OCI-LY7 (cell line): Measurements from ENCODE around the gene ANKLE1. TPM values are rescaled to one million over a fixed set of nuclear protein-coding genes. Genes with fewer than 3 reads are reported as not detected.

Source experiments
- BruUV-seq: library from RNA; stranded (reverse); fragments of 400-500 nt; replicated peaks from 2 replicates; lab custom pipeline; 2021; lab: Mats Ljungman, UMichigan
- CTCF ChIA-PET: fragments of 300-600 bp; sonication (Branson Sonifier 250); formaldehyde crosslinking; loops from one replicate; lab custom pipeline; 2022; ENCODE audit warnings: antibody characterized with exemption; ENCODE audit not compliant: unreplicated experiment; lab: Charles Lee
- POLR2A ChIA-PET: fragments of 300-600 bp; sonication (Branson Sonifier 250); formaldehyde crosslinking; loops from one replicate; lab custom pipeline; 2022; ENCODE audit warnings: antibody characterized with exemption; lab: Charles Lee
- DNase-seq: peaks from one replicate; pipeline ENCODE4 v3.0.0-alpha.2; 2015; ENCODE audit warnings: low spot score
- H2AFZ ChIP-seq: fragments of 200-600 bp; sonication (generic), shearing (Covaris generic); 2 replicates; pipeline ENCODE4 v1.6.1; 2014; ENCODE audit warnings: mild to moderate bottlenecking, antibody characterized with exemption, low read length, moderate library complexity
- H3K27ac ChIP-seq: fragments of 200-600 bp; sonication (generic); 2 replicates; pipeline ENCODE4 v1.5.1; 2014; ENCODE audit warnings: mixed run types, low read depth, mild to moderate bottlenecking, moderate library complexity, low read length, inconsistent platforms; ENCODE audit not compliant: poor library complexity, severe bottlenecking
- H3K36me3 ChIP-seq: fragments of 200-600 bp; sonication (generic); 2 replicates; pipeline ENCODE4 v1.6.1; 2014; ENCODE audit warnings: mild to moderate bottlenecking, antibody characterized with exemption, low read length, moderate library complexity, mixed read lengths; ENCODE audit not compliant: insufficient read depth
- H3K4me1 ChIP-seq: fragments of 200-600 bp; sonication (generic); 2 replicates; pipeline ENCODE4 v1.5.1; 2014; ENCODE audit warnings: mild to moderate bottlenecking, low read length; ENCODE audit not compliant: insufficient read depth, poor library complexity, severe bottlenecking
- H3K4me2 ChIP-seq: fragments of 200-600 bp; sonication (generic); 2 replicates; pipeline ENCODE4 v1.6.1; 2014; ENCODE audit warnings: mild to moderate bottlenecking, low read length
- H3K4me3 ChIP-seq: fragments of 200-600 bp; sonication (generic); 2 replicates; pipeline ENCODE4 v1.5.1; 2014; ENCODE audit warnings: mild to moderate bottlenecking, low read depth, low read length; ENCODE audit not compliant: poor library complexity, severe bottlenecking
- H3K79me2 ChIP-seq: fragments of 200-600 bp; sonication (generic); 2 replicates; pipeline ENCODE4 v1.6.1; 2016; ENCODE audit warnings: low read depth, mild to moderate bottlenecking, low read length, moderate library complexity, mixed read lengths; ENCODE audit not compliant: insufficient read depth
- H3K9me2 ChIP-seq: fragments of 200-600 bp; sonication (generic); 2 replicates; pipeline ENCODE4 v1.6.1; 2016; ENCODE audit warnings: mild to moderate bottlenecking, low read length, mixed read lengths; ENCODE audit not compliant: insufficient read depth
- H3K9me3 ChIP-seq: fragments of 200-600 bp; sonication (generic); 2 replicates; pipeline ENCODE4 v1.6.1; 2014; ENCODE audit warnings: mild to moderate bottlenecking, mixed run types, low read length, mixed read lengths
- H4K20me1 ChIP-seq: fragments of 200-600 bp; sonication (generic); 2 replicates; pipeline ENCODE4 v1.6.1; 2014; ENCODE audit warnings: mild to moderate bottlenecking, antibody characterized with exemption, low read length, moderate library complexity, mixed read lengths; ENCODE audit not compliant: insufficient read depth
- CTCF ChIP-seq: fragments of 200-600 bp; sonication (generic); conservative IDR thresholded peaks from 2 replicates; pipeline ENCODE4 v1.5.1; 2014; ENCODE audit warnings: mild to moderate bottlenecking, antibody characterized with exemption, low read length, moderate library complexity, mixed read lengths
- EZH2phosphoT487 ChIP-seq: fragments of 200-600 bp; sonication (generic); IDR thresholded peaks from 2 replicates; pipeline ENCODE4 v1.6.1; 2018; ENCODE audit warnings: low read depth, borderline replicate concordance, mild to moderate bottlenecking, mixed run types, antibody characterized with exemption, low read length, moderate library complexity, mixed read lengths
- intact Hi-C: fragments of 100-400 bp; cut with micrococcal nuclease; formaldehyde crosslinking; loops from one replicate; pipeline ENCODE4 v1.10.0; 2022; ENCODE audit not compliant: unreplicated experiment
- total RNA-seq, 2 experiments: library from RNA; depleted of rRNA in 1 of 2; stranded (reverse); fragments of >200 nt in 1 of 2; shearing (Covaris generic) in 1 of 2; gene quantifications; 2 replicates each; pipeline ENCODE4 v1.2.3, GENCODE V29; 2014 to 2022

Gene ANKLE1
- total RNA-seq, 2 experiments from 2014 or later: 45.1 to 59.4 TPM

- Histone ChIP-seq H2AFZ (no peak overlapping the region), H4K20me1 (no peaks in the 10 kb centered on the region), H3K4me1 (peaks cover 21% of the 10 kb centered on the region), H3K4me2 (no peak overlapping the region), H3K36me3 (peaks cover 24% of the 10 kb centered on the region), H3K27ac (no peak overlapping the region), H3K9me3 (no peaks in the 10 kb centered on the region), H3K9me2 (no peaks in the 10 kb centered on the region), H3K79me2 (peaks cover 8% of the 10 kb centered on the region; the same call in 1 of the 2 replicates), H3K4me3 (no peak overlapping the region)
- no peak for TF ChIP-seq CTCF
- TF ChIP-seq EZH2phosphoT487: no peak
- CTCF ChIA-PET: no interaction called here
- peak; percentile 80 for DNase-seq
- POLR2A ChIA-PET: interaction anchor here (0.6 to 2.2 kb wide), 2 partner anchors 23 to 459 kb away, joined by 3 to 9 read pairs; partner anchors contain the start of gene BABAM1
- intact Hi-C loops: no loop called here
- BruUV-seq: no TSS peak
Observed at GRCh38 chr19:17289489-17289888, 7.8 kb downstream of the ANKLE1 start.

- Histone ChIP-seq H3K4me3 (peak overlapping the region; percentile 77), H3K36me3 (peaks cover 16% of the 10 kb centered on the region; the same call in 1 of the 2 replicates), H3K27ac (peak overlapping the region; percentile 63), H3K9me2 (no peaks in the 10 kb centered on the region), H2AFZ (peak overlapping the region; percentile 77), H4K20me1 (no peaks in the 10 kb centered on the region), H3K4me2 (peak overlapping the region; percentile 88), H3K9me3 (no peaks in the 10 kb centered on the region), H3K79me2 (peaks cover 10% of the 10 kb centered on the region; the same call in 1 of the 2 replicates), H3K4me1 (peaks cover 27% of the 10 kb centered on the region)
- no TSS peak for BruUV-seq
- peak; percentile 87 for DNase-seq
- intact Hi-C loops: loop anchor here (1.0 kb wide), 3 partner anchors 13 to 94 kb away; partner anchors contain the start of gene MRPL34
- TF ChIP-seq CTCF (peak; percentile 78), EZH2phosphoT487 (no peak)
- CTCF ChIA-PET: interaction anchor here (0.6 kb wide), 1 partner anchor 8 kb away, joined by 3 read pairs; no protein-coding TSS in a partner anchor
- POLR2A ChIA-PET: interaction anchor here (0.6 to 1.5 kb wide), 3 partner anchors 14 to 58 kb away, joined by 3 to 6 read pairs (median 4); no protein-coding TSS in a partner anchor
Observed at GRCh38 chr19:17292301-17293074, 10.8 kb downstream of the ANKLE1 start.
